ENCODE measurements around the gene ZCCHC18.
"Not testable (repeated sequence)": the region's sequence is repeated elsewhere in the genome, so short reads cannot be mapped to it uniquely, and the experiment has no call there.

Gene ZCCHC18

GRCh38 chrX:104104676-104105075 is 7.6 kb upstream of the ZCCHC18 start:
- H3K36me3 ChIP-seq (ENCODE audit: control insufficient read depth, insufficient read depth, low read length): no peaks in the 10 kb centered on the region
- H3K9me3 ChIP-seq (ENCODE audit: control insufficient read depth, insufficient read depth, low read length): no peaks in the 10 kb centered on the region
- no peak overlapping the region for H3K27ac ChIP-seq (ENCODE audit: low read length)
- H3K4me3 ChIP-seq (ENCODE audit: low read length): no peak overlapping the region
- no peak for DNase-seq (ENCODE audit: low read depth, low spot score)
- no peaks in the 10 kb centered on the region for H3K4me1 ChIP-seq (ENCODE audit: control insufficient read depth, insufficient read depth, low read length)
- H3K27me3 ChIP-seq (ENCODE audit: control insufficient read depth, insufficient read depth, low read length): no peaks in the 10 kb centered on the region
- WGBS (ENCODE audit: insufficient coverage, insufficient read length): no CpG with 5 or more reads among the region's 10 CpGs

- no peaks in the 10 kb centered on the region for H3K9me3 ChIP-seq (ENCODE audit: control insufficient read depth, insufficient read depth, low read length)
- no peaks in the 10 kb centered on the region for H3K4me1 ChIP-seq (ENCODE audit: control insufficient read depth, insufficient read depth, low read length)
- no CpG with 5 or more reads among the region's 11 CpGs for WGBS (ENCODE audit: insufficient coverage, insufficient read length)
- DNase-seq (ENCODE audit: low read depth, low spot score): no peak
- H3K27ac ChIP-seq (ENCODE audit: low read length): no peak overlapping the region
- H3K4me3 ChIP-seq (ENCODE audit: low read length): no peak overlapping the region
- no peaks in the 10 kb centered on the region for H3K27me3 ChIP-seq (ENCODE audit: control insufficient read depth, insufficient read depth, low read length)
- no peaks in the 10 kb centered on the region for H3K36me3 ChIP-seq (ENCODE audit: control insufficient read depth, insufficient read depth, low read length)
Observed at GRCh38 chrX:104105330-104106262, 6.7 kb upstream of the ZCCHC18 start.

GRCh38 chrX:104108955-104109354 is 3.4 kb upstream of the ZCCHC18 start:
- Histone ChIP-seq H3K4me1 (ENCODE audit: control insufficient read depth, insufficient read depth, low read length) (peaks cover 2% of the 10 kb centered on the region), H3K4me3 (ENCODE audit: low read length) (no peak overlapping the region), H3K27me3 (ENCODE audit: control insufficient read depth, insufficient read depth, low read length) (no peaks in the 10 kb centered on the region), H3K27ac (ENCODE audit: low read length) (no peak overlapping the region), H3K36me3 (ENCODE audit: control insufficient read depth, insufficient read depth, low read length) (no peaks in the 10 kb centered on the region), H3K9me3 (ENCODE audit: control insufficient read depth, insufficient read depth, low read length) (no peaks in the 10 kb centered on the region)
- no CpG with 5 or more reads among the region's 1 CpG for WGBS (ENCODE audit: insufficient coverage, insufficient read length)
- no peak for DNase-seq (ENCODE audit: low read depth, low spot score)

DNA sequence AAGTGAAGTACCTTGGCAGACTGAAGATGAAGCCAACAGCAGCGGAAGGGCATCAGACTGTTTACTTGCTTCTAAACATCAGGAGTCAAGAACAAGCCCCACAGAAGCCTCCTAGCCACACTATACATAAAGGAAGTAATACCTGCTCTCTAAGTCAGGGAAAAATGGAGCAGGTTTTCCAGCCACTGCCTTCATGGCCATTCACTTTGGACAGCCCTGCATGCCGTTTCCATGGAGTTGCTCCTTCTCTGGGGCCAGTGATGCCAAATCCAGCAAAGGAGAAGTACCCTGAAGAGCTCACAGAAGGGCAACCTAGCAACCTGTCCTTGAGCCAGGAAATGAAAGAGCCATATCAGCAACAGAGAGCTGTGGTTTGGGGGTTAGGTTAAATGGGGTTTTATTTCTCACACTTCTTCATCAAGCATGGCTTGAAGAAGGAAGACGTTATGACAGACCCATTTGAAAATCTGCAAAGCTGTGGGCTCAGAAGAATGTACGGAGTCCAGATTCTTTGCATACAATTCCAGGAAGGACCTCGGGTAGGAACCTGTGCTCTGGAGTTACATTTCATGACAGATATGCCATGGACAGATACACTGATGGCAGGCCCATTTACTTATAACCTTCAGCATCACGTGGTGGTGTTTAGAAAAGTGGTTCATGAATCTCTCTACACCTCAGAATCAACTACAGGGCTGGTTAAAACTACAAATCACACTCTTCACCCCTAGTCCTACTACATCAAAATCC is 1.7 kb upstream of the ZCCHC18 start:
- not testable (repeated sequence) for H3K9me3 ChIP-seq (ENCODE audit: control insufficient read depth, insufficient read depth, low read length); DNase-seq (ENCODE audit: low read depth, low spot score); H3K4me3 ChIP-seq (ENCODE audit: low read length); H3K36me3 ChIP-seq (ENCODE audit: control insufficient read depth, insufficient read depth, low read length); H3K27ac ChIP-seq (ENCODE audit: low read length); H3K4me1 ChIP-seq (ENCODE audit: control insufficient read depth, insufficient read depth, low read length); H3K27me3 ChIP-seq (ENCODE audit: control insufficient read depth, insufficient read depth, low read length)
- no CpG with 5 or more reads among the region's 6 CpGs for WGBS (ENCODE audit: insufficient coverage, insufficient read length)

GRCh38 chrX:104113222-104113965 is 1.1 kb downstream of the ZCCHC18 start:
- DNase-seq (ENCODE audit: low read depth, low spot score): peak; percentile 13
- no peak overlapping the region for H3K27ac ChIP-seq (ENCODE audit: low read length)
- H3K36me3 ChIP-seq (ENCODE audit: control insufficient read depth, insufficient read depth, low read length): no peaks in the 10 kb centered on the region
- no peaks in the 10 kb centered on the region for H3K27me3 ChIP-seq (ENCODE audit: control insufficient read depth, insufficient read depth, low read length)
- no CpG with 5 or more reads among the region's 24 CpGs for WGBS (ENCODE audit: insufficient coverage, insufficient read length)
- peak overlapping the region; percentile 65; the same call in 1 of the 2 replicates for H3K4me3 ChIP-seq (ENCODE audit: low read length)
- peaks cover 2% of the 10 kb centered on the region for H3K4me1 ChIP-seq (ENCODE audit: control insufficient read depth, insufficient read depth, low read length)
- H3K9me3 ChIP-seq (ENCODE audit: control insufficient read depth, insufficient read depth, low read length): no peaks in the 10 kb centered on the region

DNA sequence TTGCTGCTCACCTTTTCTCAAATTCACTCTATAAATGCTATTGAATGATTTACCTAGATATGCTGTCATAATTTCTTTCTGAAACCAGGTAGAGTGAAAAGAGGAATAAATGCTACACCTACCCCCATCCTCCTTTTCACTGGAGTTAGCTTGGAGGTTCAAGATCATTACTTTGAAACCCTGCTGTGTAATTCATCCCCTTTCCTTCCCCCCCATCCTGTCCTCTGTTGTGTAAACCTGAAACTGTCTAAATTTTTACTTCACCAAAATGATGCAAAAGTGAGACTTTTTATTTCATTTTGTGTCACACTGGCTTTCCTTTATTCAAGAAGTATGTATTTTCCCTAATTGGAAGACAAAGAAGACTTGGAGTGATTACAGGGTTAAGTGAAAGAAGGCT is 5.4 kb downstream of the ZCCHC18 start:
- no peaks in the 10 kb centered on the region for H3K27me3 ChIP-seq (ENCODE audit: control insufficient read depth, insufficient read depth, low read length)
- no peak for DNase-seq (ENCODE audit: low read depth, low spot score)
- H3K4me3 ChIP-seq (ENCODE audit: low read length): no peak overlapping the region
- no peak overlapping the region for H3K27ac ChIP-seq (ENCODE audit: low read length)
- H3K9me3 ChIP-seq (ENCODE audit: control insufficient read depth, insufficient read depth, low read length): no peaks in the 10 kb centered on the region
- no peaks in the 10 kb centered on the region for H3K36me3 ChIP-seq (ENCODE audit: control insufficient read depth, insufficient read depth, low read length)
- no peaks in the 10 kb centered on the region for H3K4me1 ChIP-seq (ENCODE audit: control insufficient read depth, insufficient read depth, low read length)

- Histone ChIP-seq H3K9me3 (ENCODE audit: control insufficient read depth, insufficient read depth, low read length) (no peaks in the 10 kb centered on the region), H3K4me3 (ENCODE audit: low read length) (no peak overlapping the region), H3K27ac (ENCODE audit: low read length) (no peak overlapping the region), H3K27me3 (ENCODE audit: control insufficient read depth, insufficient read depth, low read length) (no peaks in the 10 kb centered on the region), H3K36me3 (ENCODE audit: control insufficient read depth, insufficient read depth, low read length) (no peaks in the 10 kb centered on the region), H3K4me1 (ENCODE audit: control insufficient read depth, insufficient read depth, low read length) (no peaks in the 10 kb centered on the region)
- WGBS (ENCODE audit: insufficient coverage, insufficient read length): no CpG with 5 or more reads among the region's 1 CpG
- no peak for DNase-seq (ENCODE audit: low read depth, low spot score)
Observed at GRCh38 chrX:104118765-104119164, 6.4 kb downstream of the ZCCHC18 start.

GRCh38 chrX:104122829-104123228 is 10.5 kb downstream of the ZCCHC18 start:
- WGBS (ENCODE audit: insufficient coverage, insufficient read length): no CpG with 5 or more reads among the region's 5 CpGs
- Histone ChIP-seq H3K27me3 (ENCODE audit: control insufficient read depth, insufficient read depth, low read length) (no peaks in the 10 kb centered on the region), H3K36me3 (ENCODE audit: control insufficient read depth, insufficient read depth, low read length) (no peaks in the 10 kb centered on the region), H3K4me3 (ENCODE audit: low read length) (no peak overlapping the region), H3K27ac (ENCODE audit: low read length) (no peak overlapping the region), H3K9me3 (ENCODE audit: control insufficient read depth, insufficient read depth, low read length) (no peaks in the 10 kb centered on the region), H3K4me1 (ENCODE audit: control insufficient read depth, insufficient read depth, low read length) (no peaks in the 10 kb centered on the region)
- DNase-seq (ENCODE audit: low read depth, low spot score): no peak

DNA sequence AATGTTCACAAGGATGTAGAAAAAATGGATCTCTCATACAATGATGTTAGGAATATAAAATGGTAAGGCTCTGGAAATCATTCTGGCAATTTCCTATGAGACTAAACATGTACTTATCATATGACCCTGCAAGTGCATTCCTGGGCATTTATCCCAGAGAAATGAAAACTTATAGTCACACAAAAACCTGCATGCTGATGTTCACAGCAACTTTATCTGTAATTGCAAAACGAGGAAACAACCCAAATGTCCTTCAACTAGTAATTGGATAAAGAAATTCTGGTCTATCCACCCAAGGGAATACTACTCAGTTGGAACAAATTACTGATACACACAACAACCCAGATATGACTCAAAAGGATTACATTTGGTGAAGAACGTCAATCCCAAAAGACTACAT is 14.5 kb downstream of the ZCCHC18 start:
- no CpG with 5 or more reads among the region's 2 CpGs for WGBS (ENCODE audit: insufficient coverage, insufficient read length)
- no peak overlapping the region for H3K27ac ChIP-seq (ENCODE audit: low read length)
- H3K27me3 ChIP-seq (ENCODE audit: control insufficient read depth, insufficient read depth, low read length): no peaks in the 10 kb centered on the region
- H3K4me1 ChIP-seq (ENCODE audit: control insufficient read depth, insufficient read depth, low read length): no peaks in the 10 kb centered on the region
- no peaks in the 10 kb centered on the region for H3K36me3 ChIP-seq (ENCODE audit: control insufficient read depth, insufficient read depth, low read length)
- DNase-seq (ENCODE audit: low read depth, low spot score): no peak
- no peaks in the 10 kb centered on the region for H3K9me3 ChIP-seq (ENCODE audit: control insufficient read depth, insufficient read depth, low read length)
- no peak overlapping the region for H3K4me3 ChIP-seq (ENCODE audit: low read length)

DNA sequence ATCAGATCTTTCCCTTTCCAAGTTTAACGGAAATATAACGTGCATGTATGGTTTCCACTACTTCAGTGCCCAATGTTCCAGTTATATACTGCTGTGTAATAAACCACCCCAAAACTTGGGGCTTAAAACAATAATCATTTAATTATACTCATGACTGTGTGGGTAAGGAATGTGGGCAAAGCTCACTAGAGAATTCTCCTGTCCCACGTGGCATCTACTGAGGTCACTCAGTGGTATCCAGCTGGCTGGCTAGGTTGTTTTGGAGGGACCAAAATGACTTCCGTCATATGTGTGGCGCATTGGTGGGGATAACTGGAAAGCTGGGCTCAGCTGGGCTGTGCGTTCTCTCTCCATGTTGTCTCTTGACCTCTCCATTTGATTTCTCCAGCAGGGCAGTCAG is 18.5 kb downstream of the ZCCHC18 start:
- H3K9me3 ChIP-seq (ENCODE audit: control insufficient read depth, insufficient read depth, low read length): no peaks in the 10 kb centered on the region
- no CpG with 5 or more reads among the region's 6 CpGs for WGBS (ENCODE audit: insufficient coverage, insufficient read length)
- no peak overlapping the region for H3K4me3 ChIP-seq (ENCODE audit: low read length)
- H3K36me3 ChIP-seq (ENCODE audit: control insufficient read depth, insufficient read depth, low read length): no peaks in the 10 kb centered on the region
- no peak for DNase-seq (ENCODE audit: low read depth, low spot score)
- no peaks in the 10 kb centered on the region for H3K4me1 ChIP-seq (ENCODE audit: control insufficient read depth, insufficient read depth, low read length)
- H3K27ac ChIP-seq (ENCODE audit: low read length): no peak overlapping the region
- no peaks in the 10 kb centered on the region for H3K27me3 ChIP-seq (ENCODE audit: control insufficient read depth, insufficient read depth, low read length)
